Keratinocyte (primary cell): ENCODE data around the gene BFSP1. TPM values are rescaled to one million over a fixed set of nuclear protein-coding genes. Genes with fewer than 3 reads are reported as not detected.

Experiments used
- DNase-seq: peaks from one replicate; pipeline ENCODE4 v3.0.0-alpha.2; 2011; ENCODE audit warnings: low read depth, missing footprints, low spot score
- FAIRE-seq: peaks from 2 replicates; lab custom pipeline; 2011; peaks lifted over from hg19 to GRCh38; lab: Jason Lieb, UNC
- H2AFZ ChIP-seq: 2 replicates; pipeline ENCODE4 v1.6.0; 2012; ENCODE audit warnings: low read length, control low read depth, inconsistent platforms; ENCODE audit not compliant: control insufficient read depth
- H3K27ac ChIP-seq: 2 replicates; pipeline ENCODE4 v1.5.1; 2011; ENCODE audit warnings: low read length; ENCODE audit not compliant: control insufficient read depth, insufficient read depth
- H3K27me3 ChIP-seq: 3 replicates; pipeline ENCODE4 v1.6.0; 2011; ENCODE audit warnings: low read length; ENCODE audit not compliant: control insufficient read depth, insufficient read depth; ENCODE audit errors: extremely low read depth
- H3K36me3 ChIP-seq, 2 experiments: 2 replicates in 1 of 2; 3 replicates in 1 of 2; pipeline ENCODE4 v1.5.1; 2011; ENCODE audit warnings: low read length in 2 of 2, mild to moderate bottlenecking in 1 of 2; ENCODE audit not compliant: control insufficient read depth in 2 of 2, insufficient read depth in 2 of 2; ENCODE audit errors: extremely low read depth in 1 of 2
- H3K4me1 ChIP-seq: 3 replicates; pipeline ENCODE4 v1.5.1; 2011; ENCODE audit warnings: low read length; ENCODE audit not compliant: control insufficient read depth, insufficient read depth; ENCODE audit errors: extremely low read depth
- H3K4me2 ChIP-seq: 3 replicates; pipeline ENCODE4 v1.6.0; 2011; ENCODE audit warnings: low read depth, low read length; ENCODE audit not compliant: control insufficient read depth, insufficient read depth; ENCODE audit errors: extremely low read depth
- H3K4me3 ChIP-seq, 3 experiments: fragments of 200-600 bp in 1 of 3; sonication (generic) in 1 of 3; 2 replicates in 2 of 3; 3 replicates in 1 of 3; pipeline ENCODE4 v1.5.1; 2011 to 2016; ENCODE audit warnings: low read length in 3 of 3, mild to moderate bottlenecking in 3 of 3, control low read depth in 2 of 3, inconsistent platforms in 1 of 3, low read depth in 1 of 3, mixed read lengths in 1 of 3, mixed run types in 1 of 3, moderate library complexity in 1 of 3; ENCODE audit not compliant: control insufficient read depth in 2 of 3, insufficient read depth in 2 of 3; ENCODE audit errors: extremely low read depth in 1 of 3
- H3K79me2 ChIP-seq: 2 replicates; pipeline ENCODE4 v1.6.0; 2012; ENCODE audit warnings: low read length; ENCODE audit not compliant: control insufficient read depth, insufficient read depth
- H3K9ac ChIP-seq: 3 replicates; pipeline ENCODE4 v1.6.0; 2011; ENCODE audit warnings: low read length; ENCODE audit not compliant: control insufficient read depth, insufficient read depth; ENCODE audit errors: extremely low read depth
- H3K9me1 ChIP-seq: 3 replicates; pipeline ENCODE4 v1.6.0; 2011; ENCODE audit warnings: low read length; ENCODE audit not compliant: control insufficient read depth, insufficient read depth; ENCODE audit errors: extremely low read depth
- H3K9me3 ChIP-seq: 2 replicates; pipeline ENCODE4 v1.5.1; 2012; ENCODE audit warnings: low read depth, low read length; ENCODE audit not compliant: control insufficient read depth
- H4K20me1 ChIP-seq: 3 replicates; pipeline ENCODE4 v1.6.0; 2011; ENCODE audit warnings: low read length; ENCODE audit not compliant: control insufficient read depth, insufficient read depth; ENCODE audit errors: extremely low read depth
- CTCF ChIP-seq, 3 experiments: IDR thresholded peaks in 1 of 3; conservative IDR thresholded peaks in 1 of 3; optimal IDR thresholded peaks in 1 of 3; 2 replicates in 2 of 3; 3 replicates in 1 of 3; pipeline versions ENCODE3 to v1.5.1; 2011; ENCODE audit warnings: low read length in 3 of 3, mild to moderate bottlenecking in 3 of 3, moderate library complexity in 2 of 3, control low read depth in 1 of 3, inconsistent platforms in 1 of 3; ENCODE audit not compliant: insufficient read depth in 2 of 3; ENCODE audit errors: extremely low read depth in 1 of 3
- EZH2 ChIP-seq: IDR thresholded peaks from one replicate; pipeline ENCODE4 v1.6.1; 2012; ENCODE audit warnings: inconsistent platforms, mild to moderate bottlenecking, low read length, moderate library complexity
- dilution Hi-C: fragments of 300-500 bp; cut with MboI; formaldehyde crosslinking; loops from one replicate; pipeline ENCODE4 v1.7.0; 2020; ENCODE audit warnings: low sequenced_read_pairs; ENCODE audit not compliant: extremely low pct_ligation_motif_present
- polyA minus RNA-seq, 3 experiments: library from RNA; depleted of rRNA, polyadenylated mRNA; stranded (reverse); fragments of >200 nt; gene quantifications; 1 replicate in 1 of 3; 2 replicates in 1 of 3; 3 replicates in 1 of 3; pipeline ENCODE4 v1.2.3, GENCODE V29; 2011
- polyA plus RNA-seq, 5 experiments: library from polyadenylated mRNA; depleted of rRNA in 3 of 5; stranded (reverse) in 3 of 5; stranded (forward) in 1 of 5; unstranded in 1 of 5; fragments of >200 nt; gene quantifications; 1 replicate in 1 of 5; 2 replicates in 3 of 5; 3 replicates in 1 of 5; pipeline versions ENCODE4 v1.2.1 to v1.2.3, GENCODE V29; 2011 to 2012; ENCODE audit warnings: missing spikeins in 2 of 5, low read depth in 1 of 5, low replicate concordance in 1 of 5

Gene BFSP1
- polyA plus RNA-seq: 1.8 to 2.2 TPM (median 2.2 TPM) in 3 replicates
- 2.8 TPM for polyA plus RNA-seq (2011; ENCODE audit: low read depth)
- 2.5 and 2.9 TPM in 2 replicates for polyA plus RNA-seq (2011; cell fraction: cytosol; rRNA removed)
- 1.9 and 2.0 TPM in 2 replicates for polyA plus RNA-seq (2011; cell fraction: nucleus; rRNA removed)
- 2.2 and 2.7 TPM in 2 replicates for polyA plus RNA-seq (2012; ENCODE audit: low replicate concordance)
- 1.1 to 1.8 TPM (median 1.4 TPM) in 3 replicates for polyA minus RNA-seq
- 4.4 TPM for polyA minus RNA-seq (2011; cell fraction: cytosol; rRNA and poly(A)+ RNA removed)
- 2.7 TPM in 1 of 2 replicates, not detected in the other for polyA minus RNA-seq (2011; cell fraction: nucleus; rRNA and poly(A)+ RNA removed)

- Histone ChIP-seq H3K36me3 (no peaks in the 10 kb centered on the region), H2AFZ (peak within 1 kb of the TSS; percentile 75), H3K9ac (peak within 1 kb of the TSS; percentile 69), H3K27ac (no peak within 1 kb of the TSS), H3K27me3 (no peaks in the 10 kb centered on the region), H3K9me3 (no peaks in the 10 kb centered on the region), H3K4me1 (peaks cover 3% of the 10 kb centered on the region), H3K79me2 (no peaks in the 10 kb centered on the region), H4K20me1 (no peaks in the 10 kb centered on the region), H3K4me2 (peak within 1 kb of the TSS; percentile 72), H3K9me1 (no peaks in the 10 kb centered on the region), H3K4me3 (peak within 1 kb of the TSS; percentile 32 to 46 (median 41))
- DNase-seq (no peak), FAIRE-seq (no peak)
- dilution Hi-C loops: no loop called here
- TF ChIP-seq CTCF (optimal IDR thresholded peaks at IDR 0.05 in 1 of 3, IDR thresholded peaks at IDR 0.05 in 1 of 3, conservative IDR thresholded peaks at IDR 0.05 in 1 of 3; ENCODE audit: extremely low read depth in 1 of 3, insufficient read depth in 2 of 3, low read length in 3 of 3): no peak
- no peak for TF ChIP-seq EZH2
These were observed at the start of gene BFSP1 for GRCh38 chr20:17530716-17531664. TSS of gene BFSP1 (minus strand) at chr20:17531379. CDS start at chr20:17531329, 50 bp downstream.

GRCh38 chr20:17580895-17581294 is 49.7 kb upstream of the BFSP1 start:
- Histone ChIP-seq H3K36me3 (peaks cover 0 to 2% of the 10 kb centered on the region in 2 experiments), H3K79me2 (peaks cover 97% of the 10 kb centered on the region), H3K9me3 (no peaks in the 10 kb centered on the region), H3K9ac (no peak overlapping the region), H3K9me1 (no peaks in the 10 kb centered on the region), H3K4me1 (peaks cover 25% of the 10 kb centered on the region), H3K27me3 (no peaks in the 10 kb centered on the region), H3K4me2 (no peak overlapping the region), H2AFZ (no peak overlapping the region), H3K4me3 (no peak overlapping the region), H4K20me1 (peaks cover 18% of the 10 kb centered on the region), H3K27ac (no peak overlapping the region)
- no peak for TF ChIP-seq CTCF (optimal IDR thresholded peaks at IDR 0.05 in 1 of 3, IDR thresholded peaks at IDR 0.05 in 1 of 3, conservative IDR thresholded peaks at IDR 0.05 in 1 of 3; ENCODE audit: extremely low read depth in 1 of 3, insufficient read depth in 2 of 3, low read length in 3 of 3)
- no peak for TF ChIP-seq EZH2
- dilution Hi-C loops: no loop called here
- DNase-seq: no peak
- FAIRE-seq: peak; percentile 71
